ENCODE measurements around the gene ADAT3.

DNA sequence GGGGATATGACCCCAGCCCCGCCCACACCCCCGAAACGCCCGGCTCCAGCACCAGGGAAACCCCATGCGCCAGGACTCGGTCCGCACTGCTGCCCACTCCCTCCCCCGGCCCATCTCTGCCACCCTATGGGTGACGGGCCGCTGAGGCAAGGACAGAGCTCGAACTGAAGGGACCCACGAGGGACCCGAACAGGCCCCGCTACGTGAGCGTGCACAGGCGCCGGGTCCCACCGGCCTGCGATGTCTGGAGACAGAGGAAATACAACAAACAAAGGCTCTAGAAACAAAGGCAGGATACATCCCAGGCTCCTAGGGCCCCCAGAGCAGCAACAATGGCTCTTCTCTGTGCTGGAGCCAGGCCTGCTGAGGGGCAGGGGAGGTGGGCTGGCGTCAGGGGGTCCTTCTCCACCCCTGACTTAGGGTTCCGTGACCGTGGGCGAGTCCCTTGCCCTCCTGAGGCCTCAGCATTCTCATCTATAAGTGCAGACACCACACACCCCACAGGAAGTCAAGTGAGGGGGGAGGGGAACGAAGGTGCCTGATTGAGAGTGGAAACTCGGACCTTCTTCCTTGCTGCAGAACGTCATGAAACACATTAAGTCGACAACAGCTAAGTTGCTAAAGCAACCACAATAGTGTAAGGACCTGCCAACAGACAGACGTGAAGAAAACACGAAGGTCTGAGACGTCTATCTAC lies 23.0 kb upstream of the ADAT3 start:
- TF ChIP-seq, protein P1, sequence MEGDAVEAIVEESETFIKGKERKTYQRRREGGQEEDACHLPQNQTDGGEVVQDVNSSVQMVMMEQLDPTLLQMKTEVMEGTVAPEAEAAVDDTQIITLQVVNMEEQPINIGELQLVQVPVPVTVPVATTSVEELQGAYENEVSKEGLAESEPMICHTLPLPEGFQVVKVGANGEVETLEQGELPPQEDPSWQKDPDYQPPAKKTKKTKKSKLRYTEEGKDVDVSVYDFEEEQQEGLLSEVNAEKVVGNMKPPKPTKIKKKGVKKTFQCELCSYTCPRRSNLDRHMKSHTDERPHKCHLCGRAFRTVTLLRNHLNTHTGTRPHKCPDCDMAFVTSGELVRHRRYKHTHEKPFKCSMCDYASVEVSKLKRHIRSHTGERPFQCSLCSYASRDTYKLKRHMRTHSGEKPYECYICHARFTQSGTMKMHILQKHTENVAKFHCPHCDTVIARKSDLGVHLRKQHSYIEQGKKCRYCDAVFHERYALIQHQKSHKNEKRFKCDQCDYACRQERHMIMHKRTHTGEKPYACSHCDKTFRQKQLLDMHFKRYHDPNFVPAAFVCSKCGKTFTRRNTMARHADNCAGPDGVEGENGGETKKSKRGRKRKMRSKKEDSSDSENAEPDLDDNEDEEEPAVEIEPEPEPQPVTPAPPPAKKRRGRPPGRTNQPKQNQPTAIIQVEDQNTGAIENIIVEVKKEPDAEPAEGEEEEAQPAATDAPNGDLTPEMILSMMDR (conservative IDR thresholded peaks at IDR 0.05 in 1 of 2, IDR thresholded peaks at IDR 0.05 in 1 of 2; ENCODE audit: low read depth in 1 of 2, low read length in 2 of 2): no peak
- TF ChIP-seq EZH2 (IDR thresholded peaks at IDR 0.05; ENCODE audit: low read length, missing control alignments): no peak
